ENCODE measurements around the gene LAMP5.

DNA sequence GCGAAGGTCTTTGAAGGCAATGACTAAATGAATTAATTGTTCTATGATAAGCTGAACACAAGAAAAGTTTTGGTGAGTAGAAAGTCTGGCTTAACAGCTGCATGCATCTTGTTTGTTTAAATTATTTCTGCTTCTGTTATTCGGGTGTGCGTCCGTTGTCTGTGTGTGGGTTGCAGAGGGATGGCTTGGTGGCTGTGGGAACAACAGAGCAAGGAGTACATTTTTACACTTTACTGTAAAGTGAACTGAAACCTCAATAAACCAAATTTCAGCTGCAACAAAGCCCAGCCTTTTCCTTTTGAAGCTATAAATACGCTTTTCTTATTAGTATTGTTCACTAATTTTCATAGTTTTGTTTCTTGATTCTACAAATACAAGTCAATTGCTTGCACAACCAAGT, 3.5 kb upstream of the LAMP5 start:
- TF ChIP-seq, protein P1, sequence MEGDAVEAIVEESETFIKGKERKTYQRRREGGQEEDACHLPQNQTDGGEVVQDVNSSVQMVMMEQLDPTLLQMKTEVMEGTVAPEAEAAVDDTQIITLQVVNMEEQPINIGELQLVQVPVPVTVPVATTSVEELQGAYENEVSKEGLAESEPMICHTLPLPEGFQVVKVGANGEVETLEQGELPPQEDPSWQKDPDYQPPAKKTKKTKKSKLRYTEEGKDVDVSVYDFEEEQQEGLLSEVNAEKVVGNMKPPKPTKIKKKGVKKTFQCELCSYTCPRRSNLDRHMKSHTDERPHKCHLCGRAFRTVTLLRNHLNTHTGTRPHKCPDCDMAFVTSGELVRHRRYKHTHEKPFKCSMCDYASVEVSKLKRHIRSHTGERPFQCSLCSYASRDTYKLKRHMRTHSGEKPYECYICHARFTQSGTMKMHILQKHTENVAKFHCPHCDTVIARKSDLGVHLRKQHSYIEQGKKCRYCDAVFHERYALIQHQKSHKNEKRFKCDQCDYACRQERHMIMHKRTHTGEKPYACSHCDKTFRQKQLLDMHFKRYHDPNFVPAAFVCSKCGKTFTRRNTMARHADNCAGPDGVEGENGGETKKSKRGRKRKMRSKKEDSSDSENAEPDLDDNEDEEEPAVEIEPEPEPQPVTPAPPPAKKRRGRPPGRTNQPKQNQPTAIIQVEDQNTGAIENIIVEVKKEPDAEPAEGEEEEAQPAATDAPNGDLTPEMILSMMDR (IDR thresholded peaks at IDR 0.05; ENCODE audit: insufficient read depth, low read depth, low read length) = no peak
- TF ChIP-seq EZH2 (IDR thresholded peaks at IDR 0.05; ENCODE audit: insufficient read depth, low read length) = no peak
